Measurements from ENCODE around the gene KLHL24. TPM values are rescaled to one million over a fixed set of nuclear protein-coding genes. Genes with fewer than 3 reads are reported as not detected.
"Not testable (repeated sequence)": the region's sequence is repeated elsewhere in the genome, so short reads cannot be mapped to it uniquely, and the experiment has no call there.

KLHL24 gene
- total RNA-seq, 1 donor from 2014 or later = 53.5 TPM

GRCh38 chr3:183619010-183619409 is 16.4 kb upstream of the KLHL24 start:
- no peaks in the 10 kb centered on the region for H3K4me1 ChIP-seq
- H3K27me3 ChIP-seq = no peaks in the 10 kb centered on the region
- H3K4me3 ChIP-seq = no peak overlapping the region
- DNase-seq (ENCODE audit: extremely low spot score in 2 of 2) = no peak
- no peaks in the 10 kb centered on the region for H3K9me3 ChIP-seq
- TF ChIP-seq CTCF (IDR thresholded peaks at IDR 0.05) (no peak), POLR2A (IDR thresholded peaks at IDR 0.05) (no peak), POLR2AphosphoS5 (IDR thresholded peaks at IDR 0.05; ENCODE audit: insufficient read depth in 1 of 2, low read depth in 1 of 2) (no peak)
- intact Hi-C loops (cut with DNase I) = no loop called here
- H3K36me3 ChIP-seq = no peaks in the 10 kb centered on the region
- H3K27ac ChIP-seq = no peak overlapping the region

- no peak for DNase-seq (ENCODE audit: extremely low spot score in 2 of 2)
- H3K4me3 ChIP-seq = no peak overlapping the region
- H3K36me3 ChIP-seq = no peaks in the 10 kb centered on the region
- no peaks in the 10 kb centered on the region for H3K9me3 ChIP-seq
- H3K27me3 ChIP-seq = no peaks in the 10 kb centered on the region
- TF ChIP-seq POLR2A (IDR thresholded peaks at IDR 0.05) (no peak), POLR2AphosphoS5 (IDR thresholded peaks at IDR 0.05; ENCODE audit: insufficient read depth in 1 of 2, low read depth in 1 of 2) (no peak)
- no peak overlapping the region for H3K27ac ChIP-seq
- intact Hi-C loops (cut with DNase I) = no loop called here
- no peaks in the 10 kb centered on the region for H3K4me1 ChIP-seq
These were observed 15.7 kb upstream of the KLHL24 start for GRCh38 chr3:183619624-183620251.

GRCh38 chr3:183620252-183620628 is 15.2 kb upstream of the KLHL24 start:
- DNase-seq (ENCODE audit: extremely low spot score in 2 of 2) = no peak
- Histone ChIP-seq H3K9me3 (no peaks in the 10 kb centered on the region), H3K4me1 (no peaks in the 10 kb centered on the region), H3K27me3 (no peaks in the 10 kb centered on the region), H3K36me3 (no peaks in the 10 kb centered on the region), H3K27ac (no peak overlapping the region), H3K4me3 (no peak overlapping the region)
- intact Hi-C loops (cut with DNase I) = no loop called here
- no peak for TF ChIP-seq POLR2AphosphoS5 (IDR thresholded peaks at IDR 0.05; ENCODE audit: insufficient read depth in 1 of 2, low read depth in 1 of 2)
- no peak for TF ChIP-seq CTCF (IDR thresholded peaks at IDR 0.05)
- no peak for TF ChIP-seq POLR2A (IDR thresholded peaks at IDR 0.05)

- H3K9me3 ChIP-seq; DNase-seq (ENCODE audit: extremely low spot score in 2 of 2); H3K4me1 ChIP-seq; H3K27me3 ChIP-seq; intact Hi-C loops (cut with DNase I); H3K36me3 ChIP-seq; H3K27ac ChIP-seq; H3K4me3 ChIP-seq: not testable (repeated sequence)
These were observed 12.9 kb upstream of the KLHL24 start for GRCh38 chr3:183622473-183622872.

- no peak for DNase-seq (ENCODE audit: extremely low spot score in 2 of 2)
- intact Hi-C loops (cut with DNase I) = no loop called here
- no peaks in the 10 kb centered on the region for H3K9me3 ChIP-seq
- no peak overlapping the region for H3K27ac ChIP-seq
- H3K36me3 ChIP-seq = no peaks in the 10 kb centered on the region
- no peak for TF ChIP-seq CTCF (IDR thresholded peaks at IDR 0.05)
- TF ChIP-seq POLR2A (IDR thresholded peaks at IDR 0.05) = no peak
- TF ChIP-seq POLR2AphosphoS5 (IDR thresholded peaks at IDR 0.05; ENCODE audit: insufficient read depth in 1 of 2, low read depth in 1 of 2) = no peak
- H3K4me1 ChIP-seq = no peaks in the 10 kb centered on the region
- no peak overlapping the region for H3K4me3 ChIP-seq
- no peaks in the 10 kb centered on the region for H3K27me3 ChIP-seq
These were observed 8.4 kb upstream of the KLHL24 start for GRCh38 chr3:183626877-183627594.
